ENCODE data around the gene RBM4. TPM values are rescaled to one million over a fixed set of nuclear protein-coding genes. Genes with fewer than 3 reads are reported as not detected.

The RBM4 gene
- total RNA-seq, 1 donor from 2014 or later = 105 TPM

GRCh38 chr11:66641834-66642233 lies 3.3 kb downstream of the RBM4 start:
- H3K4me3 ChIP-seq (ENCODE audit: low read depth, low read length) = peak overlapping the region; percentile 83
- TF ChIP-seq CTCF (conservative IDR thresholded peaks at IDR 0.05; ENCODE audit: low read depth, low read length) = no peak
- DNase-seq (ENCODE audit: low read depth) = no peak

GRCh38 chr11:66643745-66644437 lies 5.4 kb downstream of the RBM4 start:
- peak overlapping the region; percentile 35 for H3K4me3 ChIP-seq (ENCODE audit: low read depth, low read length)
- no peak for DNase-seq (ENCODE audit: low read depth)
- TF ChIP-seq CTCF (conservative IDR thresholded peaks at IDR 0.05; ENCODE audit: low read depth, low read length) = no peak

GRCh38 chr11:66646828-66647227 lies 8.3 kb downstream of the RBM4 start:
- no peak for DNase-seq (ENCODE audit: low read depth)
- no peak overlapping the region for H3K4me3 ChIP-seq (ENCODE audit: low read depth, low read length)
- TF ChIP-seq CTCF (conservative IDR thresholded peaks at IDR 0.05; ENCODE audit: low read depth, low read length) = no peak

- no peak for DNase-seq (ENCODE audit: low read depth)
- no peak overlapping the region for H3K4me3 ChIP-seq (ENCODE audit: low read depth, low read length)
- TF ChIP-seq CTCF (conservative IDR thresholded peaks at IDR 0.05; ENCODE audit: low read depth, low read length) = no peak
Measured at GRCh38 chr11:66649903-66650302, 11.4 kb downstream of the RBM4 start.

GRCh38 chr11:66651016-66651415 lies 12.5 kb downstream of the RBM4 start:
- no peak for DNase-seq (ENCODE audit: low read depth)

GRCh38 chr11:66652651-66653050 lies 14.1 kb downstream of the RBM4 start:
- TF ChIP-seq CTCF (conservative IDR thresholded peaks at IDR 0.05; ENCODE audit: low read depth, low read length) = no peak
- no peak for DNase-seq (ENCODE audit: low read depth)
- H3K4me3 ChIP-seq (ENCODE audit: low read depth, low read length) = no peak overlapping the region

More at GRCh38 chr11:66651016-66651415, 12.5 kb downstream of the RBM4 start:
- no peak overlapping the region for H3K4me3 ChIP-seq (ENCODE audit: low read depth, low read length)
- no peak for TF ChIP-seq CTCF (conservative IDR thresholded peaks at IDR 0.05; ENCODE audit: low read depth, low read length)

GRCh38 chr11:66653123-66653522 lies 14.6 kb downstream of the RBM4 start:
- no peak for DNase-seq (ENCODE audit: low read depth)
- no peak for TF ChIP-seq CTCF (conservative IDR thresholded peaks at IDR 0.05; ENCODE audit: low read depth, low read length)
- H3K4me3 ChIP-seq (ENCODE audit: low read depth, low read length) = no peak overlapping the region
